ENCODE data around the gene EDEM3.

- TF ChIP-seq CTCF (IDR thresholded peaks at IDR 0.05) = no peak
- no peak for TF ChIP-seq POLR2AphosphoS5 (IDR thresholded peaks at IDR 0.05; ENCODE audit: insufficient read depth in 1 of 2, low read depth in 1 of 2)
Measured at GRCh38 chr1:184684285-184685074, 70.2 kb downstream of the EDEM3 start.

Data from vagina (tissue), 2 donors.